ENCODE results near the gene MCRIP1. TPM values are rescaled to one million over a fixed set of nuclear protein-coding genes. Genes with fewer than 3 reads are reported as not detected.

The MCRIP1 gene
- total and polyA plus RNA-seq, 9 of the 15 experiments (the other 6 are each of a cell fraction or from before 2014, with no cell fraction given): 0.39 to 35.8 (median 9.7) TPM

GRCh38 chr17:81842725-81843504 lies 9.8 kb upstream of the MCRIP1 start:
- Histone ChIP-seq H3K4me3 (no peak overlapping the region), H2AFZ (ENCODE audit: low read depth, low read length) (no peak overlapping the region), H3K27me3 (ENCODE audit: control insufficient read depth in 2 of 2, insufficient read depth in 2 of 2, low read length in 2 of 2) (no peaks in the 10 kb centered on the region), H3K4me2 (ENCODE audit: insufficient read depth, low read length) (no peak overlapping the region), H3K9me3 (replicated peaks; ENCODE audit: control insufficient read depth, insufficient read depth, low read depth, low read length) (no peaks in the 10 kb centered on the region), H3K4me1 (replicated peaks in 1 of 2; ENCODE audit: control insufficient read depth in 2 of 2, insufficient read depth in 2 of 2, low read length in 2 of 2) (peaks cover 4 to 54% of the 10 kb centered on the region in 2 experiments; a peak in 4 of 5 replicates), H3K36me3 (ENCODE audit: control insufficient read depth, insufficient read depth, low read length) (peaks cover 54% of the 10 kb centered on the region; the same call in 2 of the 3 replicates), H4K20me1 (replicated peaks; ENCODE audit: control insufficient read depth, insufficient read depth, low read length) (peaks cover 13% of the 10 kb centered on the region), H3K9ac (ENCODE audit: insufficient read depth in 1 of 2, low read depth in 2 of 2, low read length in 2 of 2) (peak overlapping the region in 1 of 2 experiments; percentile 24; a peak in 2 of 4 replicates), H3K9me1 (ENCODE audit: control insufficient read depth, insufficient read depth, low read length) (no peaks in the 10 kb centered on the region), H3K79me2 (ENCODE audit: control insufficient read depth, insufficient read depth, low read length) (no peaks in the 10 kb centered on the region), H3K27ac (ENCODE audit: extremely low read depth, low read depth, low read length) (no peak overlapping the region)
- intact Hi-C loops (cut with micrococcal nuclease) (no loop called here), in situ Hi-C loops (cut with MboI) (no loop called here)
- DNase-seq (ENCODE audit: extremely low read depth in 1 of 4, low spot score in 3 of 4): no peak
- ChIA-PET CTCF (ENCODE audit: low intra/inter-chr PET ratio) (no interaction called here), POLR2A (interaction anchor here (0.8 to 8.0 kb wide), 7 partner anchors 10 to 190 kb away, joined by 3 to 85 read pairs (median 21); partner anchors contain the start of genes MCRIP1 and P4HB)
- WGBS (ENCODE audit: insufficient coverage, low coverage, missing lambda C conversion rate): 72% methylated on average over 18 of the region's 21 CpGs
- ATAC-seq: peak; percentile 39
- FAIRE-seq: no peak
- no TSS peak for BruUV-seq (replicated peaks)
- no peak for TF ChIP-seq HINFP (tag; conservative IDR thresholded peaks at IDR 0.05; ENCODE audit: low read depth)
- TF ChIP-seq CEBPG (CRISPR knock-in tag; IDR thresholded peaks at IDR 0.05): no peak
- no peak for TF ChIP-seq CEBPG (tag; conservative IDR thresholded peaks at IDR 0.05 in 1 of 2, IDR thresholded peaks at IDR 0.05 in 1 of 2)
- TF ChIP-seq, protein P1, sequence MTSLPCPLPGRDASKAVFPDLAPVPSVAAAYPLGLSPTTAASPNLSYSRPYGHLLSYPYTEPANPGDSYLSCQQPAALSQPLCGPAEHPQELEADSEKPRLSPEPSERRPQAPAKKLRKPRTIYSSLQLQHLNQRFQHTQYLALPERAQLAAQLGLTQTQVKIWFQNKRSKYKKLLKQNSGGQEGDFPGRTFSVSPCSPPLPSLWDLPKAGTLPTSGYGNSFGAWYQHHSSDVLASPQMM (CRISPR knock-in tag; IDR thresholded peaks at IDR 0.05): no peak
- TF ChIP-seq XRCC5 (IDR thresholded peaks at IDR 0.05; ENCODE audit: low read depth, low read length): no peak
- no peak for TF ChIP-seq COPS2 (conservative IDR thresholded peaks at IDR 0.05)
- TF ChIP-seq NCOA6 (IDR thresholded peaks at IDR 0.05): no peak
- no peak for TF ChIP-seq ATF1 (CRISPR knock-in tag; IDR thresholded peaks at IDR 0.05)
- TF ChIP-seq ATF1 (tag; IDR thresholded peaks at IDR 0.05): no peak
- TF ChIP-seq, protein P2, sequence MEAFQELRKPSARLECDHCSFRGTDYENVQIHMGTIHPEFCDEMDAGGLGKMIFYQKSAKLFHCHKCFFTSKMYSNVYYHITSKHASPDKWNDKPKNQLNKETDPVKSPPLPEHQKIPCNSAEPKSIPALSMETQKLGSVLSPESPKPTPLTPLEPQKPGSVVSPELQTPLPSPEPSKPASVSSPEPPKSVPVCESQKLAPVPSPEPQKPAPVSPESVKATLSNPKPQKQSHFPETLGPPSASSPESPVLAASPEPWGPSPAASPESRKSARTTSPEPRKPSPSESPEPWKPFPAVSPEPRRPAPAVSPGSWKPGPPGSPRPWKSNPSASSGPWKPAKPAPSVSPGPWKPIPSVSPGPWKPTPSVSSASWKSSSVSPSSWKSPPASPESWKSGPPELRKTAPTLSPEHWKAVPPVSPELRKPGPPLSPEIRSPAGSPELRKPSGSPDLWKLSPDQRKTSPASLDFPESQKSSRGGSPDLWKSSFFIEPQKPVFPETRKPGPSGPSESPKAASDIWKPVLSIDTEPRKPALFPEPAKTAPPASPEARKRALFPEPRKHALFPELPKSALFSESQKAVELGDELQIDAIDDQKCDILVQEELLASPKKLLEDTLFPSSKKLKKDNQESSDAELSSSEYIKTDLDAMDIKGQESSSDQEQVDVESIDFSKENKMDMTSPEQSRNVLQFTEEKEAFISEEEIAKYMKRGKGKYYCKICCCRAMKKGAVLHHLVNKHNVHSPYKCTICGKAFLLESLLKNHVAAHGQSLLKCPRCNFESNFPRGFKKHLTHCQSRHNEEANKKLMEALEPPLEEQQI (IDR thresholded peaks at IDR 0.05): no peak
- peak; percentile 19; the same call in 1 of the 2 replicates for TF ChIP-seq MYNN (IDR thresholded peaks at IDR 0.05)
- TF ChIP-seq MYNN (CRISPR knock-in tag; IDR thresholded peaks at IDR 0.05): no peak
- TF ChIP-seq, protein P3, sequence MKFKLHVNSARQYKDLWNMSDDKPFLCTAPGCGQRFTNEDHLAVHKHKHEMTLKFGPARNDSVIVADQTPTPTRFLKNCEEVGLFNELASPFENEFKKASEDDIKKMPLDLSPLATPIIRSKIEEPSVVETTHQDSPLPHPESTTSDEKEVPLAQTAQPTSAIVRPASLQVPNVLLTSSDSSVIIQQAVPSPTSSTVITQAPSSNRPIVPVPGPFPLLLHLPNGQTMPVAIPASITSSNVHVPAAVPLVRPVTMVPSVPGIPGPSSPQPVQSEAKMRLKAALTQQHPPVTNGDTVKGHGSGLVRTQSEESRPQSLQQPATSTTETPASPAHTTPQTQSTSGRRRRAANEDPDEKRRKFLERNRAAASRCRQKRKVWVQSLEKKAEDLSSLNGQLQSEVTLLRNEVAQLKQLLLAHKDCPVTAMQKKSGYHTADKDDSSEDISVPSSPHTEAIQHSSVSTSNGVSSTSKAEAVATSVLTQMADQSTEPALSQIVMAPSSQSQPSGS (CRISPR knock-in tag; IDR thresholded peaks at IDR 0.05): no peak
- no peak for TF ChIP-seq PHF20 (IDR thresholded peaks at IDR 0.05; ENCODE audit: partially characterized antibody)
- 0 out of 2 replicates have a peak, but pooled peaks have one; percentile 37 for TF ChIP-seq PREB (CRISPR knock-in tag; IDR thresholded peaks at IDR 0.05)
- no peak for TF ChIP-seq HDAC3 (IDR thresholded peaks at IDR 0.05; ENCODE audit: borderline replicate concordance, partially characterized antibody)

All from K562 (cell line).